ENCODE measurements around the gene CLEC16A. TPM values are rescaled to one million over a fixed set of nuclear protein-coding genes. Genes with fewer than 3 reads are reported as not detected.

CLEC16A gene
- total and polyA plus RNA-seq, 9 of the 15 experiments (the other 6 are each of a cell fraction or from before 2014, with no cell fraction given): 1.00 to 22.3 (median 10.0) TPM

DNA sequence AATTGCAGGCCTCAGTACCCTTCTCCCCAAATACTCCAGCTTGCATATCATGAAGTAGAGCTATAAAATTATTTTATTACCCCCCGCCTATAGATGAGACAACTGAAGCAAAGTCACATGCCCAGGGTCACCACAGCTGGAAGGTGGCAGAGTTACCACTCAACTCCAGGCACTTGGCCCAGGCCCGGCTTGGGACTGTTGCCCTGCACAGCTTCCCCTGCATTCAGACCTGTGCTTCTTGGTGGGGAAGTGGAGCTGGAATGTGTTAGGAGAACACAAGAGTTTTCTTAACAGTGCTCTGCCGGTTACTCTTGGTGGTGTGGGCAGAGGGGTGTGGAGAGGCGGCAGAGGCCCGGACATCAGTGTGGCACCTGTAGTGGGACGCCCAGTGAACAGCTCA lies 162.4 kb downstream of the CLEC16A start:
- ChIA-PET CTCF (ENCODE audit: low intra/inter-chr PET ratio) (no interaction called here), POLR2A (interaction anchor here (1.3 to 3.2 kb wide), 3 partner anchors 40 to 148 kb away, joined by 3 to 24 read pairs (median 4); partner anchors contain the start of gene SOCS1)
- Histone ChIP-seq H3K27ac (ENCODE audit: extremely low read depth, low read depth, low read length) (no peak overlapping the region), H3K79me2 (ENCODE audit: control insufficient read depth, insufficient read depth, low read length) (no peaks in the 10 kb centered on the region), H2AFZ (ENCODE audit: low read depth, low read length) (no peak overlapping the region), H3K4me1 (replicated peaks in 1 of 2; ENCODE audit: control insufficient read depth in 2 of 2, insufficient read depth in 2 of 2, low read length in 2 of 2) (peaks cover 36 to 41% of the 10 kb centered on the region in 2 experiments), H3K27me3 (ENCODE audit: control insufficient read depth in 2 of 2, insufficient read depth in 2 of 2, low read length in 2 of 2) (no peaks in the 10 kb centered on the region), H4K20me1 (replicated peaks; ENCODE audit: control insufficient read depth, insufficient read depth, low read length) (0 out of 2 replicates have a peak, but pooled peaks cover 7% of the 10 kb centered on the region), H3K4me3 (no peak overlapping the region), H3K9me3 (replicated peaks; ENCODE audit: control insufficient read depth, insufficient read depth, low read depth, low read length) (no peaks in the 10 kb centered on the region), H3K36me3 (ENCODE audit: control insufficient read depth, insufficient read depth, low read length) (peaks cover 8% of the 10 kb centered on the region; the same call in 2 of the 3 replicates), H3K9ac (ENCODE audit: insufficient read depth in 1 of 2, low read depth in 2 of 2, low read length in 2 of 2) (no peak overlapping the region), H3K4me2 (ENCODE audit: insufficient read depth, low read length) (no peak overlapping the region), H3K9me1 (ENCODE audit: control insufficient read depth, insufficient read depth, low read length) (no peaks in the 10 kb centered on the region)
- WGBS (ENCODE audit: insufficient coverage, low coverage, missing lambda C conversion rate): 93% methylated on average over 6 of the region's 6 CpGs
- FAIRE-seq (no peak), DNase-seq (ENCODE audit: extremely low read depth in 1 of 4, low spot score in 3 of 4) (no peak), ATAC-seq (no peak)
- BruUV-seq (replicated peaks): no TSS peak
- in situ Hi-C loops (cut with MboI) (loop anchor here (10.0 kb wide), 1 partner anchor 238 kb away; the partner anchor contains the start of gene RMI2), intact Hi-C loops (cut with micrococcal nuclease) (loop anchor here (5.0 kb wide), 1 partner anchor 46 kb away; no protein-coding TSS in a partner anchor)
- TF ChIP-seq HINFP (tag; conservative IDR thresholded peaks at IDR 0.05; ENCODE audit: low read depth) (no peak), MLLT1 (IDR thresholded peaks at IDR 0.05) (no peak), FOXK2 (conservative IDR thresholded peaks at IDR 0.05 in 1 of 2, IDR thresholded peaks at IDR 0.05 in 1 of 2; ENCODE audit: low read depth in 2 of 2) (no peak), ZNF586 (CRISPR knock-in tag; conservative IDR thresholded peaks at IDR 0.05) (no peak), COPS2 (conservative IDR thresholded peaks at IDR 0.05) (no peak), GATAD2B (IDR thresholded peaks at IDR 0.05; ENCODE audit: borderline replicate concordance) (no peak), NFIX (CRISPR knock-in tag; IDR thresholded peaks at IDR 0.05; ENCODE audit: low read depth) (no peak), E2F8 (IDR thresholded peaks at IDR 0.05; ENCODE audit: low read depth, partially characterized antibody) (no peak), MTF1 (CRISPR knock-in tag; IDR thresholded peaks at IDR 0.05; ENCODE audit: borderline replicate concordance) (no peak), NCOA2 (IDR thresholded peaks at IDR 0.05; ENCODE audit: partially characterized antibody in 2 of 2) (no peak), CHD1 (IDR thresholded peaks at IDR 0.05; ENCODE audit: low read length) (no peak), EZH2 (IDR thresholded peaks at IDR 0.05; ENCODE audit: borderline replicate concordance, low read depth, low read length) (no peak), HDAC8 (tag; IDR thresholded peaks at IDR 0.05) (no peak), PURB (CRISPR knock-in tag; IDR thresholded peaks at IDR 0.05; ENCODE audit: low read depth) (no peak), CHCHD3 (CRISPR knock-in tag; IDR thresholded peaks at IDR 0.05) (no peak)
- TF ChIP-seq, protein P1, sequence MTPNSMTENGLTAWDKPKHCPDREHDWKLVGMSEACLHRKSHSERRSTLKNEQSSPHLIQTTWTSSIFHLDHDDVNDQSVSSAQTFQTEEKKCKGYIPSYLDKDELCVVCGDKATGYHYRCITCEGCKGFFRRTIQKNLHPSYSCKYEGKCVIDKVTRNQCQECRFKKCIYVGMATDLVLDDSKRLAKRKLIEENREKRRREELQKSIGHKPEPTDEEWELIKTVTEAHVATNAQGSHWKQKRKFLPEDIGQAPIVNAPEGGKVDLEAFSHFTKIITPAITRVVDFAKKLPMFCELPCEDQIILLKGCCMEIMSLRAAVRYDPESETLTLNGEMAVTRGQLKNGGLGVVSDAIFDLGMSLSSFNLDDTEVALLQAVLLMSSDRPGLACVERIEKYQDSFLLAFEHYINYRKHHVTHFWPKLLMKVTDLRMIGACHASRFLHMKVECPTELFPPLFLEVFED (CRISPR knock-in tag; conservative IDR thresholded peaks at IDR 0.05): no peak

All from K562 (cell line).